HepG2 (cell line): Measurements from ENCODE around the gene ERBB3. TPM values are rescaled to one million over a fixed set of nuclear protein-coding genes. Genes with fewer than 3 reads are reported as not detected.
A peak's percentile ranks its signal among the peaks of the same experiment; 100 is the strongest.

Experiments used
- ATF2 ChIP-seq: sonication (generic); formaldehyde crosslinking; IDR thresholded peaks from 2 replicates; pipeline ENCODE4 v1.4.0; 2020; ENCODE audit warnings: missing genetic modification reagents
- CC2D1A ChIP-seq: sonication (generic); formaldehyde crosslinking; IDR thresholded peaks from 2 replicates; pipeline ENCODE4 v1.8.1; 2023; ENCODE audit warnings: mild to moderate bottlenecking, missing genetic modification reagents
- ELF3 ChIP-seq: IDR thresholded peaks from 2 replicates; pipeline ENCODE4 v1.6.1; 2016; ENCODE audit warnings: missing genetic modification reagents, missing compliant biosample characterization
- ISX ChIP-seq: sonication (generic); formaldehyde crosslinking; conservative IDR thresholded peaks from 2 replicates; pipeline ENCODE4 v1.5.0; 2020; ENCODE audit warnings: missing genetic modification reagents
- MTF2 ChIP-seq: sonication (generic); formaldehyde crosslinking; IDR thresholded peaks from 2 replicates; pipeline ENCODE4 v1.5.0; 2020; ENCODE audit warnings: missing genetic modification reagents, borderline replicate concordance
- NCOR1 ChIP-seq: fragments of 200-600 bp; sonication (generic); IDR thresholded peaks from 2 replicates; pipeline ENCODE4 v1.7.0; 2017; ENCODE audit warnings: antibody characterized with exemption, low read length, borderline replicate concordance
- NKX3-1 ChIP-seq: sonication (generic); formaldehyde crosslinking; IDR thresholded peaks from 2 replicates; pipeline ENCODE4 v1.5.0; 2020; ENCODE audit warnings: missing genetic modification reagents
- PCBP2 ChIP-seq: fragments of 200-400 bp; formaldehyde crosslinking; optimal IDR thresholded peaks from 2 replicates; pipeline ENCODE3; 2018; ENCODE audit warnings: low read length, low read depth; ENCODE audit not compliant: poor library complexity, severe bottlenecking
- ZBTB42 ChIP-seq: sonication (generic); formaldehyde crosslinking; IDR thresholded peaks from 2 replicates; pipeline ENCODE4 v1.5.0; 2020; ENCODE audit warnings: mild to moderate bottlenecking, missing genetic modification reagents
- ZNF292 ChIP-seq: sonication (generic); formaldehyde crosslinking; IDR thresholded peaks from 2 replicates; pipeline ENCODE4 v1.8.1; 2022; ENCODE audit warnings: mild to moderate bottlenecking, low read depth, missing genetic modification reagents, borderline replicate concordance
- polyA plus RNA-seq, 8 experiments: library from polyadenylated mRNA; depleted of rRNA in 3 of 8; stranded (reverse) in 7 of 8; unstranded in 1 of 8; fragments of >200 nt; fragmentation: Illumina TruSeq in 4 of 8; extraction: Trizol in 4 of 8; gene quantifications; 2 replicates each; pipeline versions ENCODE4 v1.2.1 to v1.2.3, GENCODE V29; 2011 to 2016; ENCODE audit warnings: low read depth in 4 of 8, missing spikeins in 1 of 8, mixed read lengths in 1 of 8; ENCODE audit not compliant: insufficient read depth in 1 of 8
- total RNA-seq, 5 experiments: library from RNA; depleted of rRNA; stranded (reverse); fragments of >200 nt; fragmentation: Illumina TruSeq; extraction: Trizol; gene quantifications; 2 replicates each; pipeline ENCODE4 v1.2.3, GENCODE V29; 2016; ENCODE audit warnings: low read depth in 1 of 5
- TF ChIP-seq, protein P1 (sequence below): IDR thresholded peaks from 2 replicates; pipeline ENCODE4 v1.6.1; 2016
- TF ChIP-seq, protein P2 (sequence below): sonication (generic); IDR thresholded peaks from 2 replicates; pipeline ENCODE4 v1.6.1; 2016; ENCODE audit warnings: low read depth, borderline replicate concordance
- TF ChIP-seq, protein P3 (sequence below): sonication (generic); formaldehyde crosslinking; IDR thresholded peaks from 2 replicates; pipeline ENCODE4 v1.5.0; 2020; ENCODE audit warnings: mild to moderate bottlenecking, missing genetic modification reagents, borderline replicate concordance
- TF ChIP-seq, protein P4 (sequence below): sonication (generic); formaldehyde crosslinking; conservative IDR thresholded peaks from 2 replicates; pipeline ENCODE4 v1.5.0; 2020; ENCODE audit warnings: missing genetic modification reagents
- TF ChIP-seq, protein P5 (sequence below): sonication (generic); formaldehyde crosslinking; IDR thresholded peaks from 2 replicates; pipeline ENCODE4 v1.8.0; 2022; ENCODE audit warnings: mild to moderate bottlenecking, missing genetic modification reagents
- TF ChIP-seq, protein P6 (sequence below): sonication (generic); formaldehyde crosslinking; IDR thresholded peaks from 2 replicates; pipeline ENCODE4 v1.4.0; 2020; ENCODE audit warnings: missing genetic modification reagents, borderline replicate concordance

Gene ERBB3
- total and polyA plus RNA-seq, 2 of the 13 experiments (the other 11 are each of a cell fraction or from before 2014, with no cell fraction given) = 93.6 to 358 TPM

DNA sequence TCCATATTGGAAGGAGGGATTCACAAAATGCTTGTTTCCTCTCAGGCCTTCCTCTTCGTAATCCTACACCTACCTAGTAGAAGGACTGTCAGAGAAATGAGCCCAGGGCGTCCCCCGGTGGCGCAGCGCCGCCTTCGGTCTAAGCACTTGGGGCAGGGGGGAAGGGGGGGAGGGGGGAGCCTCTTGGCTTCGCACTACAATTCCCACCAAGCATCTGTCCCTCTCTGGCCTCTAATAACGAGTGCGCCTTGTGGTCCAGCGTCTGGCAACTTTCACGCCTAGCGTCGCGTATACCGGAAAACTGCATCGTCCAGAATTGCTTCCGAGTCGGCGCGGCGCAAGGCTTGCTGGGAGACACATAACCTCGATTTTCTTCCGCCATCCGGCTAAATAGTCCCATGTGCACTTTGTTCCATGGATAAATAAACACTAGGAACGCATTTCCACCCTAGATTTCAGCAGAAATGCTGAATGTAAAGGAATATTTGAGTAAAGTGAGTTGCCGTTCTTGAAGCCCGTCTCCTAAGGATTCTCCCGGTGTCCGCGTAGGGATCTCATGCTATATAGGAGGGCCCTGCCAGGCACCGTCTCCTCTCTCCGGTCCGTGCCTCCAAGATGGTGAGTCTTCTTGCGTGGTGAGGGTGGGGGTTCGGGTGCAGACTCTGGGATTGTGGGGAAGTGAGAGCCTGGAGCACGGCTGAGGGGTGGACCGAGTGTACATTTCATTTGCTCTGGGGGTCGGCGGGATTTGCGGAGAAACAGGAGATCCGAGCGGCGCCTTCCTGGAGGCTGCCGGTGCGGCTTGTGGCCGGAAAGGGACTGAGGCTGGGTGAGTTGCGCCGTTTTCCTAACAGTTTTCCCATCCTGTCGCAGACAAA lies 38.2 kb upstream of the ERBB3 start, which contains the start of gene RPS26 (continued):
- TF ChIP-seq, protein P1, sequence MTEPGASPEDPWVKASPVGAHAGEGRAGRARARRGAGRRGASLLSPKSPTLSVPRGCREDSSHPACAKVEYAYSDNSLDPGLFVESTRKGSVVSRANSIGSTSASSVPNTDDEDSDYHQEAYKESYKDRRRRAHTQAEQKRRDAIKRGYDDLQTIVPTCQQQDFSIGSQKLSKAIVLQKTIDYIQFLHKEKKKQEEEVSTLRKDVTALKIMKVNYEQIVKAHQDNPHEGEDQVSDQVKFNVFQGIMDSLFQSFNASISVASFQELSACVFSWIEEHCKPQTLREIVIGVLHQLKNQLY (CRISPR knock-in tag) = peak; percentile 72; the same call in 1 of the 2 replicates
- TF ChIP-seq, protein P2, sequence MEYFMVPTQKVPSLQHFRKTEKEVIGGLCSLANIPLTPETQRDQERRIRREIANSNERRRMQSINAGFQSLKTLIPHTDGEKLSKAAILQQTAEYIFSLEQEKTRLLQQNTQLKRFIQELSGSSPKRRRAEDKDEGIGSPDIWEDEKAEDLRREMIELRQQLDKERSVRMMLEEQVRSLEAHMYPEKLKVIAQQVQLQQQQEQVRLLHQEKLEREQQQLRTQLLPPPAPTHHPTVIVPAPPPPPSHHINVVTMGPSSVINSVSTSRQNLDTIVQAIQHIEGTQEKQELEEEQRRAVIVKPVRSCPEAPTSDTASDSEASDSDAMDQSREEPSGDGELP = peak; percentile 47; the same call in 1 of the 2 replicates
- no peak for TF ChIP-seq ZNF292 (CRISPR knock-in tag)
- no peak for TF ChIP-seq MTF2 (CRISPR knock-in tag)
- peak; percentile 76; the same call in 1 of the 2 replicates for TF ChIP-seq ATF2
- TF ChIP-seq, protein P3, sequence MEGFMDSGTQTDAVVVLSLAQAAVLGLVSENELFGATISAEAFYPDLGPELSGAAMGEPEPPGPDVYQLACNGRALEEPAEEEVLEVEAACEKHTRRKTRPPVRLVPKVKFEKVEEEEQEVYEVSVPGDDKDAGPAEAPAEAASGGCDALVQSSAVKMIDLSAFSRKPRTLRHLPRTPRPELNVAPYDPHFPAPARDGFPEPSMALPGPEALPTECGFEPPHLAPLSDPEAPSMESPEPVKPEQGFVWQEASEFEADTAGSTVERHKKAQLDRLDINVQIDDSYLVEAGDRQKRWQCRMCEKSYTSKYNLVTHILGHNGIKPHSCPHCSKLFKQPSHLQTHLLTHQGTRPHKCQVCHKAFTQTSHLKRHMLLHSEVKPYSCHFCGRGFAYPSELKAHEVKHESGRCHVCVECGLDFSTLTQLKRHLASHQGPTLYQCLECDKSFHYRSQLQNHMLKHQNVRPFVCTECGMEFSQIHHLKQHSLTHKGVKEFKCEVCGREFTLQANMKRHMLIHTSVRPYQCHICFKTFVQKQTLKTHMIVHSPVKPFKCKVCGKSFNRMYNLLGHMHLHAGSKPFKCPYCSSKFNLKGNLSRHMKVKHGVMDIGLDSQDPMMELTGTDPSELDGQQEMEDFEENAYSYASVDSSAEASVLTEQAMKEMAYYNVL (CRISPR knock-in tag) = peak; percentile 76; the same call in 1 of the 2 replicates
- peak; percentile 89 for TF ChIP-seq NKX3-1 (CRISPR knock-in tag)
- TF ChIP-seq, protein P4, sequence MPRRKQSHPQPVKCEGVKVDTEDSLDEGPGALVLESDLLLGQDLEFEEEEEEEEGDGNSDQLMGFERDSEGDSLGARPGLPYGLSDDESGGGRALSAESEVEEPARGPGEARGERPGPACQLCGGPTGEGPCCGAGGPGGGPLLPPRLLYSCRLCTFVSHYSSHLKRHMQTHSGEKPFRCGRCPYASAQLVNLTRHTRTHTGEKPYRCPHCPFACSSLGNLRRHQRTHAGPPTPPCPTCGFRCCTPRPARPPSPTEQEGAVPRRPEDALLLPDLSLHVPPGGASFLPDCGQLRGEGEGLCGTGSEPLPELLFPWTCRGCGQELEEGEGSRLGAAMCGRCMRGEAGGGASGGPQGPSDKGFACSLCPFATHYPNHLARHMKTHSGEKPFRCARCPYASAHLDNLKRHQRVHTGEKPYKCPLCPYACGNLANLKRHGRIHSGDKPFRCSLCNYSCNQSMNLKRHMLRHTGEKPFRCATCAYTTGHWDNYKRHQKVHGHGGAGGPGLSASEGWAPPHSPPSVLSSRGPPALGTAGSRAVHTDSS (CRISPR knock-in tag) = 0 out of 2 replicates have a peak, but pooled peaks have one; percentile 90
- TF ChIP-seq CC2D1A = no peak
- TF ChIP-seq NCOR1 = peak; percentile 47; the same call in 1 of the 2 replicates
- peak; percentile 41 for TF ChIP-seq ELF3 (CRISPR knock-in tag)
- no peak for TF ChIP-seq ZBTB42 (CRISPR knock-in tag)
- TF ChIP-seq, protein P5, sequence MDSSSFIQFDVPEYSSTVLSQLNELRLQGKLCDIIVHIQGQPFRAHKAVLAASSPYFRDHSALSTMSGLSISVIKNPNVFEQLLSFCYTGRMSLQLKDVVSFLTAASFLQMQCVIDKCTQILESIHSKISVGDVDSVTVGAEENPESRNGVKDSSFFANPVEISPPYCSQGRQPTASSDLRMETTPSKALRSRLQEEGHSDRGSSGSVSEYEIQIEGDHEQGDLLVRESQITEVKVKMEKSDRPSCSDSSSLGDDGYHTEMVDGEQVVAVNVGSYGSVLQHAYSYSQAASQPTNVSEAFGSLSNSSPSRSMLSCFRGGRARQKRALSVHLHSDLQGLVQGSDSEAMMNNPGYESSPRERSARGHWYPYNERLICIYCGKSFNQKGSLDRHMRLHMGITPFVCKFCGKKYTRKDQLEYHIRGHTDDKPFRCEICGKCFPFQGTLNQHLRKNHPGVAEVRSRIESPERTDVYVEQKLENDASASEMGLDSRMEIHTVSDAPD = no peak
- TF ChIP-seq, protein P6, sequence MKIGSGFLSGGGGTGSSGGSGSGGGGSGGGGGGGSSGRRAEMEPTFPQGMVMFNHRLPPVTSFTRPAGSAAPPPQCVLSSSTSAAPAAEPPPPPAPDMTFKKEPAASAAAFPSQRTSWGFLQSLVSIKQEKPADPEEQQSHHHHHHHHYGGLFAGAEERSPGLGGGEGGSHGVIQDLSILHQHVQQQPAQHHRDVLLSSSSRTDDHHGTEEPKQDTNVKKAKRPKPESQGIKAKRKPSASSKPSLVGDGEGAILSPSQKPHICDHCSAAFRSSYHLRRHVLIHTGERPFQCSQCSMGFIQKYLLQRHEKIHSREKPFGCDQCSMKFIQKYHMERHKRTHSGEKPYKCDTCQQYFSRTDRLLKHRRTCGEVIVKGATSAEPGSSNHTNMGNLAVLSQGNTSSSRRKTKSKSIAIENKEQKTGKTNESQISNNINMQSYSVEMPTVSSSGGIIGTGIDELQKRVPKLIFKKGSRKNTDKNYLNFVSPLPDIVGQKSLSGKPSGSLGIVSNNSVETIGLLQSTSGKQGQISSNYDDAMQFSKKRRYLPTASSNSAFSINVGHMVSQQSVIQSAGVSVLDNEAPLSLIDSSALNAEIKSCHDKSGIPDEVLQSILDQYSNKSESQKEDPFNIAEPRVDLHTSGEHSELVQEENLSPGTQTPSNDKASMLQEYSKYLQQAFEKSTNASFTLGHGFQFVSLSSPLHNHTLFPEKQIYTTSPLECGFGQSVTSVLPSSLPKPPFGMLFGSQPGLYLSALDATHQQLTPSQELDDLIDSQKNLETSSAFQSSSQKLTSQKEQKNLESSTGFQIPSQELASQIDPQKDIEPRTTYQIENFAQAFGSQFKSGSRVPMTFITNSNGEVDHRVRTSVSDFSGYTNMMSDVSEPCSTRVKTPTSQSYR = peak; percentile 29
- TF ChIP-seq PCBP2 = peak; percentile 65
- 0 out of 2 replicates have a peak, but pooled peaks have one; percentile 82 for TF ChIP-seq ISX (CRISPR knock-in tag)
